VCaP (cell line): ENCODE measurements around the gene RNF167.

ENCODE experiments used
- H3K27ac ChIP-seq: fragments of 450-650 bp; 2 replicates; pipeline ENCODE4 v1.5.1; 2017
- TF ChIP-seq, protein P1 (sequence below): fragments of 450-650 bp; conservative IDR thresholded peaks from 2 replicates; pipeline ENCODE4 v1.5.1; 2017; ENCODE audit warnings: mild to moderate bottlenecking, moderate library complexity

The RNF167 gene

DNA sequence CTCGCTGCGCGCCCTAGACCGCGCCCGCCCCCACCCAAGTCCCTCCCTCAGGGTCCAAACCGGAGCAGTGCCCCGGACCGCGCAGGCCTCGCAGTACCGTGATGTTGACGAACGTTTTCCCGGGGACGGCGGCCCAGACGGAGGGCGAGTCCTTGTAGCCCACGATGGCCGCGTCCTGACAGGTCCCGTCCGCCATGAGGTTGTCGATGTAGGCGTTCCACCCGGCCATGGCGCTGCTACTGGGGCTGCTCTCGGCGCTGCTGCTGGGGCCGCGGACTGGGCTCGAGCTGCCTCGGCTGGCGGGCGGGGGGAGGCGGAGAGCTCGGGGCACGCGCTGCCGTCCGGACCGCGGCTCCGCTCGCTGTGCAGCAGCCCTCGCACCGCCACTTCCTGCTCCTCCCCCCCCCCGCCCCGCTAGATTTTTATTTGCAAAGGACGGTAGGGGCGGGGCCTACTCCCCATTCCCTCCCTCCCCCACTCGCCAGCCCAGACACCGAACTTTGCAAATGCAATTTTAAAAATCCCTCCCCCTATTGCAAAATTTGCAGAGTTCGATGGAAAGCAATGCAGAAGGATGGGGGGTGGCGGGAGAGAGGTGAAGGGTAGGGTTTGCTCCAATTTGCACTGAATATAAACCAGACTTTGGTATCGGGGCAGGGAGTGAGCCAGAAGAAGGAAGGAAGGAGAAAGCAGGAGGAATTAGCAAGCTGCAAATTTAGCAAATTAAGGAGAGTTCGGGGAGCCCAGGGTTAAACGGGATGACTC, 8.3 kb downstream of the RNF167 start, which contains the start of gene PFN1:
Gene PFN1, minus strand, starts transcription at position 365 of the 765 bp plus-strand sequence. Its CDS starts 136 bp downstream, at position 229.
- H3K27ac ChIP-seq, result peak within 1 kb of the TSS; percentile 91
- TF ChIP-seq, protein P1, sequence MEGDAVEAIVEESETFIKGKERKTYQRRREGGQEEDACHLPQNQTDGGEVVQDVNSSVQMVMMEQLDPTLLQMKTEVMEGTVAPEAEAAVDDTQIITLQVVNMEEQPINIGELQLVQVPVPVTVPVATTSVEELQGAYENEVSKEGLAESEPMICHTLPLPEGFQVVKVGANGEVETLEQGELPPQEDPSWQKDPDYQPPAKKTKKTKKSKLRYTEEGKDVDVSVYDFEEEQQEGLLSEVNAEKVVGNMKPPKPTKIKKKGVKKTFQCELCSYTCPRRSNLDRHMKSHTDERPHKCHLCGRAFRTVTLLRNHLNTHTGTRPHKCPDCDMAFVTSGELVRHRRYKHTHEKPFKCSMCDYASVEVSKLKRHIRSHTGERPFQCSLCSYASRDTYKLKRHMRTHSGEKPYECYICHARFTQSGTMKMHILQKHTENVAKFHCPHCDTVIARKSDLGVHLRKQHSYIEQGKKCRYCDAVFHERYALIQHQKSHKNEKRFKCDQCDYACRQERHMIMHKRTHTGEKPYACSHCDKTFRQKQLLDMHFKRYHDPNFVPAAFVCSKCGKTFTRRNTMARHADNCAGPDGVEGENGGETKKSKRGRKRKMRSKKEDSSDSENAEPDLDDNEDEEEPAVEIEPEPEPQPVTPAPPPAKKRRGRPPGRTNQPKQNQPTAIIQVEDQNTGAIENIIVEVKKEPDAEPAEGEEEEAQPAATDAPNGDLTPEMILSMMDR, result no peak

DNA sequence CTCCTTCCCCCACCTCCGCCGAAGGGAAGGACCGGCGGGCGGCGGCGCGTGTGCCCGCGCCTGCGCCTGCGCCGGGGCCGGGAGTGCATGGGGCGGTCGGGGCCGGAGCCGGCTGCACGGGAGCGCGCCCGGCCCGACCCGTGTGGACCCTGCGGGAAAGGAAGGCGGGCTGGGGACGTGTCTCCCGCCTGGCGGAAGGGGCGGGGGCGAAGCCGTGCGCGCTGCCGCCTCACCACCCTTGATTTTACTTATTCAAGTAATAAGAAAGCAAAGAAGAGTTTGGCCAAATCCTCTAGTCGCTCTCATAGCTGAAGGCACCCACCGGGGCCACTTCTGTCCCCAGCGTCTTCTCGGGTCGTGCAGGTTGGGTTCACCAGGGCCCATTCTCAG, 8.9 kb downstream of the RNF167 start:
- TF ChIP-seq, protein P1, result no peak
- peak overlapping the region; percentile 91 for H3K27ac ChIP-seq

DNA sequence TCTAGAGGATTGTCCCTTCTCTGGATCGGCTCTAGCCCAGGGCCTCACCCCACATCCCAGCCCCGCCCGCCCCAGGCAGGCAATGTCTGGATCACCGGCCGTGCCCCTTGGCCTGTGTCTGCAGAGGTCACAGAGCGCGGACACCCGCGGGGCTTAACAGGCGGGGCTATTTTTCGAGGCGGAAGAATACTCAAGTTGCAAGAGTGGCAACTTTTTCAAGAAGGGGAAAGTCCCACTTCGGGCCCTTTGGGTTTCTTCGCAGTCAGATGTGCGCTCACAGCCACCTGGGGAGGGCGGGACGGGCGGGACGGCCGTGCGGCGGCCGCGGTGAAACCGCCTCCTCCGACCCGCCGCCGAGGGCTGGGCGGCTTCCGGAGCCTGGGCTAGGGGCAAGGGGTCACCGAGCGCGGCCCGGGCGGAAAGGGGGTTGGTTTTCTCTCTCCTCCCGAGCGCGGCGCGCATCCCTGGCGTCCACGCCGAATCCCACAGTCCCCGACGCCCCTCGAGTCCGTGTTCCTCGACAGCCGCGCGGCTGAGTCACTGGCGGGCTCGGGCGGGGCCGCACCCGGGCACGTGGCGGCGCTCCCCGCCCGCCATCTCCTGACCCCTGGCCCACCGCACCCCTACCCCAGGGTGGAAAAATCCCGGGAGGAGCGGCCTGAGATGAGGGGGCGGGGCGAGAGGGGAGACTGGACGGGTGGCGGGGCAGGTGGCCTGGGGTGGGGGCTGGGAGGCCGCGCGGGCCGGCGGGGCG, 9.4 kb downstream of the RNF167 start:
- TF ChIP-seq, protein P1, result no peak
- peak overlapping the region; percentile 91 for H3K27ac ChIP-seq

DNA sequence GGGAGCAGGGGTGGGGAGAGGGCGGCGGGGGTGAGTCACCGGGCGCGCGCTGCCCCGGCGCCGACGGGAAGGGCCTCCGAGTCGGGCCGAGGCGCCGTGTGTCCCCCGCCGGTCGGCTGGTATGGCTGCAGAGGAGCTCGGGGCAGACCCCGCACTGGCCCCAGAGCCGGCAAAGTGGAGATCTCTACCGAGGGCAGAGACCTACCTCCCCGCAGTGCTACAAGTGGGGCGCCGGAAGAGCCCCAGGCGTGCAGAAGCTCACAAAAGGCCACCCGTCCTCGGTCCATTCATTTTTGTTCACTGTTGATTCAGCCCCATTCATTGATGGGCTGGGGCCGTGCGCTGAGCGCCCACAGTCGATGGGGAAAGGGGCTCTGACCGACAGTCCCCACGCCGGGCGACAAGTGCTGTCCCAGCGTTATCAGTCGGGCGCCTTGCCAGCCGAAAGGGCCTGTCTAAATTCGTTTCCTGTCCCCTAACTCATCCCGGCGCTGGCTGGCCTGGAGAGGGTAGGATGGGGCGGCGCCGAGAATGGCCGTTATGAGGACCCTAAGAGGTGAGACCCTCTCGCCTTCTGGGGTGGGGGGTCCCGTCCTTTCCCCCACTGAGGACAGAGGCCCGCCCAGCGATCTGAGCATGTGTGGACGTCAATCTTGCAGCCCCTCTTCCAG, 10.1 kb downstream of the RNF167 start:
- TF ChIP-seq, protein P1, result no peak

DNA sequence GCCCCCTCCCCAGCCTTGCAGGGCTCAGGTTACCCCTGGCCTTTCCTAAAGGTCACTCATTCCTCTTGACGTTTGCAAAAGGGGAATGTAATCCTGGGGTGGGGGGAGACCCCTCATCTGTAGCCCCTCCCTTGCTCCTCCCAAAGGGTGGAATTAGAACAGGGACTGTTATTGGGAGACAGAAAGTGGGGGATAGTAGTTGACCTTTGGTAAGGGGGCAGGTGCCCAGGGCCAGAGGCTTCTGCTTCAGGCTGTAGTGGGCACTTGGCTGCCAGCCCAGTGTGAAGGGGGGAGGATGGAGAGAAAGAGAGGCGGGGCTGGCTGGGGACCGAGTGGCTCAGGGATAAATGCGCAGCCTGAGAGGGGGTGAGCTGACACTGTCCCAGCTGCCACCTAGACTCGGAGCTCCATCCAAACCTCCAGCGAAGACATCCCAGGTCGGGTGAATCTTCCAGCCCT, 10.7 kb downstream of the RNF167 start, which contains the start of gene ENO3:
Gene ENO3, plus strand, starts transcription at position 374 of the 459 bp plus-strand sequence. CDS start 711 bp downstream, outside the sequence.
- TF ChIP-seq, protein P1, result no peak
- peak within 1 kb of the TSS; percentile 91 for H3K27ac ChIP-seq

More for the DNA sequence above, 10.1 kb downstream of the RNF167 start:
- H3K27ac ChIP-seq, result peak overlapping the region; percentile 91

GRCh38 chr17:4951486-4951885, 11.4 kb downstream of the RNF167 start:
- H3K27ac ChIP-seq, result no peak overlapping the region
- TF ChIP-seq, protein P1, result no peak
